ENCODE data around the gene GNA15.

GNA15 gene

GRCh38 chr19:3157096-3157845, 21.4 kb downstream of the GNA15 start:
- no peaks in the 10 kb centered on the region for H3K4me1 ChIP-seq (ENCODE audit: low read length)
- no peaks in the 10 kb centered on the region for H3F3A ChIP-seq (ENCODE audit: insufficient read depth, low read length)
- H3K4me3 ChIP-seq (ENCODE audit: low read length), result no peak overlapping the region
- TF ChIP-seq, protein P1, sequence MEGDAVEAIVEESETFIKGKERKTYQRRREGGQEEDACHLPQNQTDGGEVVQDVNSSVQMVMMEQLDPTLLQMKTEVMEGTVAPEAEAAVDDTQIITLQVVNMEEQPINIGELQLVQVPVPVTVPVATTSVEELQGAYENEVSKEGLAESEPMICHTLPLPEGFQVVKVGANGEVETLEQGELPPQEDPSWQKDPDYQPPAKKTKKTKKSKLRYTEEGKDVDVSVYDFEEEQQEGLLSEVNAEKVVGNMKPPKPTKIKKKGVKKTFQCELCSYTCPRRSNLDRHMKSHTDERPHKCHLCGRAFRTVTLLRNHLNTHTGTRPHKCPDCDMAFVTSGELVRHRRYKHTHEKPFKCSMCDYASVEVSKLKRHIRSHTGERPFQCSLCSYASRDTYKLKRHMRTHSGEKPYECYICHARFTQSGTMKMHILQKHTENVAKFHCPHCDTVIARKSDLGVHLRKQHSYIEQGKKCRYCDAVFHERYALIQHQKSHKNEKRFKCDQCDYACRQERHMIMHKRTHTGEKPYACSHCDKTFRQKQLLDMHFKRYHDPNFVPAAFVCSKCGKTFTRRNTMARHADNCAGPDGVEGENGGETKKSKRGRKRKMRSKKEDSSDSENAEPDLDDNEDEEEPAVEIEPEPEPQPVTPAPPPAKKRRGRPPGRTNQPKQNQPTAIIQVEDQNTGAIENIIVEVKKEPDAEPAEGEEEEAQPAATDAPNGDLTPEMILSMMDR (IDR thresholded peaks at IDR 0.05; ENCODE audit: low read length), result no peak
- TF ChIP-seq EZH2 (optimal IDR thresholded peaks at IDR 0.05; ENCODE audit: low read depth, low read length) (no peak), EZH2phosphoT487 (IDR thresholded peaks at IDR 0.05; ENCODE audit: low read length) (no peak)
- H3K9me3 ChIP-seq (replicated peaks; ENCODE audit: insufficient read depth, low read length), result no peaks in the 10 kb centered on the region
- H4K20me1 ChIP-seq (ENCODE audit: insufficient read depth, low read length), result no peaks in the 10 kb centered on the region
- H3K27me3 ChIP-seq (replicated peaks; ENCODE audit: insufficient read depth, low read length), result peaks cover 72% of the 10 kb centered on the region
- H3K79me2 ChIP-seq (ENCODE audit: low read length), result no peaks in the 10 kb centered on the region
- no peak for DNase-seq
- no peaks in the 10 kb centered on the region for H3K36me3 ChIP-seq (replicated peaks; ENCODE audit: insufficient read depth, low read length)
- no peaks in the 10 kb centered on the region; the same call in 1 of the 2 replicates for H3K9me2 ChIP-seq (replicated peaks; ENCODE audit: insufficient read depth, low read length)
- H3K4me2 ChIP-seq (ENCODE audit: low read depth, low read length), result no peak overlapping the region
- no peak overlapping the region for H3K9ac ChIP-seq (ENCODE audit: low read length)
- H3K27ac ChIP-seq (ENCODE audit: low read length), result no peak overlapping the region
- H2AFZ ChIP-seq (ENCODE audit: low read length), result no peak overlapping the region

GRCh38 chr19:3159565-3159964, 23.7 kb downstream of the GNA15 start:
- no peaks in the 10 kb centered on the region for H3K79me2 ChIP-seq (ENCODE audit: low read length)
- no peak for DNase-seq
- H3F3A ChIP-seq (ENCODE audit: insufficient read depth, low read length), result no peaks in the 10 kb centered on the region

DNA sequence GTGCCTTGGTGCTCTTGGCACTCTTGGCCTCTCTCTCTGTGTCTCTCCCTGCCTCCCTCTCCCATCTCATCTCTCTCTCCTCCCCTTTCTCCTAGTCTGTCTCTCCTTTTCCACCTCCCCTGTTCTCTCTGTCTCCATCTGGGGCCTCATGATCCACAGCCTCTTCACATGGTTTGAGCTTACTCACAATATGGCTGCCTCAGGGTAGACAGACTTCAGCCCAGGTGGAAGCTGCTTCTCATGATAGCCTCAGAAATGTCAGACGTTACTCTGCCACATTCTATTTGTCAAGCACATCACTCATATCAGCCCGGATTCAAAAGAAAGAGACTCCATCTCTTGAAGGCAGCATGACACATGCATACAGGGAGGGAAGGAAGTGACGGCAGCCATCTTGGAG, 24.4 kb downstream of the GNA15 start:
- no peak for TF ChIP-seq EZH2 (optimal IDR thresholded peaks at IDR 0.05; ENCODE audit: low read depth, low read length)
- TF ChIP-seq, protein P1 (IDR thresholded peaks at IDR 0.05; ENCODE audit: low read length), result no peak
- TF ChIP-seq EZH2phosphoT487 (IDR thresholded peaks at IDR 0.05; ENCODE audit: low read length), result no peak
- no peaks in the 10 kb centered on the region for H3K36me3 ChIP-seq (replicated peaks; ENCODE audit: insufficient read depth, low read length)
- no peaks in the 10 kb centered on the region for H3K9me3 ChIP-seq (replicated peaks; ENCODE audit: insufficient read depth, low read length)
- no peaks in the 10 kb centered on the region for H3K4me1 ChIP-seq (ENCODE audit: low read length)
- H3K9ac ChIP-seq (ENCODE audit: low read length), result no peak overlapping the region
- no peaks in the 10 kb centered on the region for H4K20me1 ChIP-seq (ENCODE audit: insufficient read depth, low read length)
- no peak overlapping the region for H3K27ac ChIP-seq (ENCODE audit: low read length)
- H3K79me2 ChIP-seq (ENCODE audit: low read length), result no peaks in the 10 kb centered on the region
- H3K27me3 ChIP-seq (replicated peaks; ENCODE audit: insufficient read depth, low read length), result peaks cover 74% of the 10 kb centered on the region
- no peaks in the 10 kb centered on the region for H3F3A ChIP-seq (ENCODE audit: insufficient read depth, low read length)
- no peak for DNase-seq
- H2AFZ ChIP-seq (ENCODE audit: low read length), result no peak overlapping the region
- no peaks in the 10 kb centered on the region for H3K9me2 ChIP-seq (replicated peaks; ENCODE audit: insufficient read depth, low read length)
- H3K4me2 ChIP-seq (ENCODE audit: low read depth, low read length), result no peak overlapping the region
- H3K4me3 ChIP-seq (ENCODE audit: low read length), result no peak overlapping the region

More at GRCh38 chr19:3159565-3159964, 23.7 kb downstream of the GNA15 start:
- no peaks in the 10 kb centered on the region for H3K9me2 ChIP-seq (replicated peaks; ENCODE audit: insufficient read depth, low read length)
- no peak overlapping the region for H3K9ac ChIP-seq (ENCODE audit: low read length)
- H3K9me3 ChIP-seq (replicated peaks; ENCODE audit: insufficient read depth, low read length), result no peaks in the 10 kb centered on the region
- no peaks in the 10 kb centered on the region for H3K36me3 ChIP-seq (replicated peaks; ENCODE audit: insufficient read depth, low read length)
- H3K27ac ChIP-seq (ENCODE audit: low read length), result no peak overlapping the region
- H3K4me2 ChIP-seq (ENCODE audit: low read depth, low read length), result no peak overlapping the region
- H3K4me3 ChIP-seq (ENCODE audit: low read length), result no peak overlapping the region
- no peaks in the 10 kb centered on the region for H3K4me1 ChIP-seq (ENCODE audit: low read length)
- TF ChIP-seq EZH2phosphoT487 (IDR thresholded peaks at IDR 0.05; ENCODE audit: low read length) (no peak), EZH2 (optimal IDR thresholded peaks at IDR 0.05; ENCODE audit: low read depth, low read length) (no peak)
- TF ChIP-seq, protein P1 (IDR thresholded peaks at IDR 0.05; ENCODE audit: low read length), result no peak
- H2AFZ ChIP-seq (ENCODE audit: low read length), result no peak overlapping the region
- H4K20me1 ChIP-seq (ENCODE audit: insufficient read depth, low read length), result no peaks in the 10 kb centered on the region
- H3K27me3 ChIP-seq (replicated peaks; ENCODE audit: insufficient read depth, low read length), result peaks cover 79% of the 10 kb centered on the region
